NCI-H526 (cell line): ENCODE measurements around the gene SH2D6.
"Not testable (repeated sequence)": the region's sequence is repeated elsewhere in the genome, so short reads cannot be mapped to it uniquely, and the experiment has no call there.

Experiments
- DNase-seq, 2 experiments: peaks; one replicate each; lab custom pipeline; 2025; lab: John Stamatoyannopoulos, UW

The SH2D6 gene

DNA sequence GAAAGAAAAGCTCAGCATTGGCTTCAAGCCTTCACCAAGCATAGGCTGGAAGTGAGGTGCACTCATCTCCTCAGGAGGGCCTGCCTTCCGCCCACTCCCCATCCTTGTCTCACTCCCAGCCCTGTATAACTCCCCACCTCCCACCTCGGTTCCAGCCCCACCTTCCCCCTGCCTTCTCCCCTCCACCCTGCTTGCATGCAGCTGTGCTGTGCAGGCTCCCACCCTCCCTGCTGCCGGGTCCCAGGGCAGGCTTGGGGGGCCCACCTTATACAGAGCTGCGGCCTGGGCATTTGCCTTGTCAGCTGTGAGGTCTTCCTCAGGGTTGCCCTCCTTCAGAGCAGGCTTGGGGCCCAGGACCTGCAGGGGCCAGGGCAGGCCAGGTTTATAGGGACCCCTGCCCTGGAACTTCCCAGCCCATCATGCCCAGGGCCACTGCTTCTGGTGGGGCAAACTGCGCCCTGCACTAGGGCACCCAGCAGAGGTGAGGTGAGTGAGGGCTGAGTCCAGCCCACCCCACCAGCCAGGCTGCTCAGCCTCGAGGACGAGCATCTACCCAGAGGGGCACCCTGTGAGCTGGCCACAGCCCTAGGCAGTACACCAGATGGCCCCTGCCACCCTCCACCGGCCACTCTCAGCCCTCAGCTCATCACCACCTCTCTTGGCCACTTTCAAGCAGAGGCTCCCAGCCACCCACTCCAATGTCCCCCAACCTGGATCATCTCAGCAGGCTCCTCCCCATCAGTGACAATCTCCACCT, 19.9 kb upstream of the SH2D6 start:
- no peak for DNase-seq

DNA sequence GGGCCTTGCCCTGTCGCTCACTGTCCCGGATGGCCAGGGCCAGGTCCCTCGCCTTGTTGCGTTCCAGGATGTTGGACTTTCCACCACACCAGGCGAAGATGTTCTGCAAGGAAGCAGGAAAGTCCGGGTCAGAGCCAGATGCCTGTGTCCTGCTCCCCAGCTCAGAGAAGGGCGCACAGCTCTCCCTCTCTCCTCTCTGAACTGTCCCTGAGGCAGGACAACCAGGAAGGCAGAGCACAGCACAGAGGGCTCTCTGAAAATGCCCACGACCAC, 19.4 kb upstream of the SH2D6 start:
- DNase-seq, result no peak

DNA sequence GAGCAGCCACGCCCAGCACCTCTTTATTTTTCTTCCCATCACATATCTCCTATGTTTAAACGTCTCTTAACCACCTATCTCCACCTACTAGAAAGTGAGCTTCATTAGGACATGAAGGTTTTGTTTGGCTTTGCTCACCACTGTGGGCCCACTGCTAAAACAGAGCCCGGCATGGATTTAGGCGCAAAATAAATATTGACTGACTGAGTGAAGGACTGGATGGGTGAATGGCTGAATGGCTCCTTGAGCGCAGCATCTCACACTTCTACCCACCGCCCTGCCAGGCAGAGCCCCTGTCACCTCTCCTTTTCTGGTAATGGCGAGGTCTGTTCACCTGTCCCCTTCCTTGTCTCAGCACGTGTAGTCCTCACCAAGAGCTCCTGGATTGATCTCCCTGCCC, 18.5 kb upstream of the SH2D6 start:
- DNase-seq, result no peak

DNA sequence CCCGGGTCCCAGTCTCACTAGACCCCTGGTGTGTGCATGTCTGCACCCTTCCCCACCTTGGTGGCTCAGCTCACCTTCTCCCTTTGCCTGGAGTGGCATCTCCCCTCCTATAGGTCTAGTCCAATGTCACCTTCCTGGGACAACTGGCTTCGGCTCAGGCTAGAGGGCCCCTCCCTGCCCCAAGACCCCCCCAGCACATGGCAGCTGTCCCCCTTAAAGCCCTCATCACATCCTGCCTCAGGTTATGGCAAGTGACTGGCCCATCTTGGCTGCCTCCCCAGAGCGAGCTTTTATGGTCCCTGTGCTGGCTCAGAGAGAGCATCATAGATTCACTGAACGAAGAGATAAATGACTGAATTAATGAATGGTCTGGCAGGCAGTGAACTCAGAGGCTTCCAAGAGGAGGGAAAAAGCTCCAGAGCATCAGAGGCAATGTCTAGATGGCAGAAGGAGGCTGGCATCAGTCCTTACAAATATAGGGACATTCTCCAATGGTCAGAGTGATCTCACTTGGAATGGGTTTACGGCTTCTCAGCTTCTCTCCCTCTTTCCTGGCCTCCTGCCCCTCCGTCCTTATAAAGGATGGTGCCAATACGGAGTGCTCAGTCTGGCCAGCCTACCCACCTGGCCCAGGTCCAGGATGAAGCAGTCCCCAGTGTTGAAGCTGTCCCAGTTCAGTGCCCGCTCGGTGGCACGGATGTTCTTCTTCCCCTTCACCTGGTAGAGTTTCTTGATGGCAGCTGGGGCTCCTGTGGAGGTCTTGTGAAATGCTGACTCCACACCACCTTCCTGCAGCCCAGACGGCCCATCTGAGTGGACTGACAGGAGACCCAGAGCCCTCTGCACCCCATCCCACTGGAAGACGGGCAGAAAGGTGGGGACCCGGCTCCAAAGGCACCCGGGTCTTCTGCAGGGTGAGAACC, 17.7 kb upstream of the SH2D6 start:
- DNase-seq, result no peak

DNA sequence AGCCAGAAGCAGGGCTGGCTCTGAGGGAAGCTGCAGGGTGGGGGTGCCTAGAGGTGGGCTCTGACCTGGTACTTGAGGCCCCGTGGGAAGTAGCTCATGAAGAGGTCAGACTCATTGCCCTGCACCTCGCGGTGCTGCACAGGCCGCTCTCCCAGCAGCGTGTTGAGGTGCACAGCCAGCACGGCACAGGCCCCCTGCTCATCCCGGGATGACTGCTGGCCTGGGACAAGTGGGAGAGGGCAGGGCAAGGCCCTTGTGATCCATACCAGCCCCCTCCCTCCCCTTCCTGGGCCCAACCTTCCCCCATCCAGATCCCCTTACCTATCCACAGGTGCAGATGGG, 17.1 kb upstream of the SH2D6 start:
- DNase-seq, result no peak

DNA sequence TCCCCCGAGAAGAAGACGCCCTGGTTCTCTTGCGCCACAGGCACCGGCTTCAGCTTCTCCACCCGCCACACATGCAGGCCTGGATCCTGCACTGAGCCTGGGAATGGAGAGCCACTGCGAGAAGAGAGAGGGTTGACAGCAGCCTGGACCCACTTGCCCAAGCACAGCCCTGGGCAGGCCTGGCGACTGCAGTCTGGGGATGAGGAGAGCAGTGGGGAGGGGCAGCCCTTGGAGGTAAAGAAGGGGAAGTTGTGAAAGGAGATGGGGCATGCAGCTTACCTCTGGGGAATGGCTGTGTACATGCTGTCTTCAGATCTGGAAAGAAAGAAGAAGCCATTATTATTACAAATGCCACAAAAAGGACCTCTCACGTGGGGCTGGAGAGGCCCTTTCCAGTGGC, 16.7 kb upstream of the SH2D6 start:
- no peak for DNase-seq

DNA sequence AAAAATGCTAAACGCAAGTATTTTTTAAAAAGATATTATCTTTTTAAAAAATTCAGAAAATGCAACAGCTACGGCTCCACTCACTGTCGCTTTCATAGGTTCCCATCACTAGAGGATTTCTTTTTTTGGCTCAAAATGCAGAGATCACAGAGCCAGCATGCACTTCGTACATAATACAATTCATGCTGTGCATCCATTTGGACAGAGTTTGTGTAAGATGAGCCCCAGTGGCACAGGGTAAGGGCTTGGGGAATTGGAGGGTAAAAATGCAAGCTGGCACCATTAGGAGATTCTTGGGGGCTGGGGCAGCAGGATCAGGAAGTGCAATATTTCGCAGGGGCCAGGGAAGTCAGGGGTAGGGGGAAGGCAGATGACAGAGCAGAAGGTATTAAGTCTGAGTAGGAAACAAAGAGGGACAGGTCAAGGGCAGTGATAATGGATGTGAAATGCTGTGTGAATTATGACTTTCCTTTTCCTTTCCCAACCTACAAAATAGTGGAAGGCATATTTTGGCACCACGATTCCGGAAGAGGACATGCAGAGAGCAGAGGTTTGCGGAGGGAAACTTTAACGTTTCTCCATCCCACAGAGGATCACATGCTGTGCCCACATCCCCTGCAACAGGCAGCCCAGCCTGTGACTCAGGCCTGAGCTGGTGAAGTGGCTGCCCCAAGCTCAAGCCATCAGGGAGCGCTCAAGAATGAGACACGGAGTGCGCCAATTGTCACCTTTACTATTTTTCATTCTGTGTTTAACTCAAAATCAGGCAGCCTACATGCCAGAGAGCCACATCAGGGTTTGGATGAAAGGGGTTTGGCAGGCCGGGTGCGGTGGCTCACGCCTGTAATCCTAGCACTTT, 13.1 kb upstream of the SH2D6 start:
- no peak for DNase-seq

DNA sequence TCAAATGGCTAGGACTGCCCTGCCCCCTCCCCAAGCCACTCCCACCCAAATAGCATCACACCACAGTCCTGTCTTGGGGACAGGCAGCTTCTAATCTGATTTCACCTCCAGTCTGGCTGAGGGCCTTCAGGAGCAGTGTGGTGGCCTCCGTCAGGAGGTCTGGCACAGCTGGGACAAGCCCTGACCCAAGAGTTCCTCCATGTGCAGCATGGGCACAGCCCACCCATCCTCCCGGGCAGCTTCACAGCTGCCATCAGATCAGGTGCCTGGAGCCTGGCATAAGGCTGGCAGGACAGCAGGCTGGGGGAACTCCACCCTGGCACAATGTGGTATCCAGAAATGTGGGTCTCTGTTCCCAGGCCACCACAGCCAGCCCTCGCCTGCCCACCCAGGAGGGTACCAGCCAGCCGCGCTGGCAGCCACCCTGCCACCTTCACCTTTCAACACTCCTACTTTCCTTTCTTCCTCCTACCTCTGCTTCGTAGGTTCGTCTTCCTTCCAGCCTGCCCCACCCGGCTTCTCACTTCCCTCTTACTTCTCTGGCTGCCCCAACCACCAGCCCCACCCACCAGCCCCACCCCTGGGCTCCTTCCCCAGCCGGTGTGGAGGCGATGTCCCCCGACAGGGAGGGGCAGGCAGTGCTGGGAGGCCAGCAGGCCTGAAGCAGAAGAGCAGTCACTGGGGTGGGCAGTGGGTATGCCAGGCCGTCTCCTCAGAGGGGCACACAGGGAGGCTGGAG, 8.5 kb upstream of the SH2D6 start, which contains the start of gene CAPG:
Gene CAPG (minus strand): TSS at position 522 of the 739 bp plus-strand sequence. CDS start 8,221 bp downstream, outside the sequence.
- no peak for DNase-seq

DNA sequence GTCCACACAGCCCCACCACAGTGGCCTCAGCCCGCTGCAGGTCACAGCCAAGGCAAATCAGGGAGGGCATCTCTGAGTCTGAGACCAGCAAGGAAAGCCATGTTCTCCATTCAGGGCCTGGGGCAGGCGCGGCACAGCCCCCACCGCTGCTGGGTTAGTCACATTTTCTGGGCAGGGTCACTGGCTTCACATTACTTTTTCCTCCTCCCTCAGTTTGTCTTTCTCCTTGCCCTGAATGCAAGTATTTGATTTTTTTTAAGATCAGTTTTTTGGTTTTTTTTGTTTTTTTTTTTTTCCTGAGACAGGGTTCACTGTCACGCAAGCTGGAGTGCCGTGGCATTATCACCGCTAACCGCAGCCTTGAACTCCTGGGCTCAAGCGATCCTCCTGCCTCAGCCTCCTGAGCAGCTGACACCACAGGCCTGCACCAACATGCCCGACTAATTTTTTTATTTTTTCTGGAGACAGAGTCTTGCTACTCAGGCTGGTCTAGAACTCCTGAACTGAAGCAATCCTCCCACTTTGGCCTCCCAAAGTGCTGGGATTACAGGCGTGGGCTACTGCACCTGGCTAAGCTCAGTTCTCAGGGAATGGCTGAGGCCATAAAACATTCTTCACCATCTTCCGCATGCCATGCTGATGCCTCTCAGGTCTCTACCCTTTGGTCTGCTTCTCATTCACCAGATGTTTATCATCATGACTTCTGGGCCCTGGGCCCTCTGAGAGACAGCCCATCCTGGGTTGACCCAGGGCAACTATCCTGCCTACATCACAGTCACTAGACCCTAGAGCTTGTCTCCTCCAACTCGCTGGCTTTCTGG, 7.7 kb upstream of the SH2D6 start:
- DNase-seq, result no peak

DNA sequence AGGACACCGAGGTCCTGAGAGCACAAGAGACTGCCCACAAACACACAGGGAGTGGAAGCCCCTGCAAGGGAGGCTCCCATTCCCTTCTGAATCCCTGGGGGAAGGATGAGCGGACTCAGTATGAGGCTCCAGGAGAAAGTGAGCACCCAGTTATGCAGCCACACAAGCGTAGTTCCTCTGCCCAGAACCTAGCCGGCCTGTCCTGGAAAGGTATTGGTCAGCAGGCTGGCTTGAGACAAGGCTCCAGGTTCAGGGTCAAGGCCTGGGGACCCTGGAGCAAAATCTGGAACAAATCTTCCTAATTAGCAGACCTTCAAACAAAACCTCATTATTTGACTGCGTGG, 7.1 kb upstream of the SH2D6 start:
- no peak for DNase-seq

DNA sequence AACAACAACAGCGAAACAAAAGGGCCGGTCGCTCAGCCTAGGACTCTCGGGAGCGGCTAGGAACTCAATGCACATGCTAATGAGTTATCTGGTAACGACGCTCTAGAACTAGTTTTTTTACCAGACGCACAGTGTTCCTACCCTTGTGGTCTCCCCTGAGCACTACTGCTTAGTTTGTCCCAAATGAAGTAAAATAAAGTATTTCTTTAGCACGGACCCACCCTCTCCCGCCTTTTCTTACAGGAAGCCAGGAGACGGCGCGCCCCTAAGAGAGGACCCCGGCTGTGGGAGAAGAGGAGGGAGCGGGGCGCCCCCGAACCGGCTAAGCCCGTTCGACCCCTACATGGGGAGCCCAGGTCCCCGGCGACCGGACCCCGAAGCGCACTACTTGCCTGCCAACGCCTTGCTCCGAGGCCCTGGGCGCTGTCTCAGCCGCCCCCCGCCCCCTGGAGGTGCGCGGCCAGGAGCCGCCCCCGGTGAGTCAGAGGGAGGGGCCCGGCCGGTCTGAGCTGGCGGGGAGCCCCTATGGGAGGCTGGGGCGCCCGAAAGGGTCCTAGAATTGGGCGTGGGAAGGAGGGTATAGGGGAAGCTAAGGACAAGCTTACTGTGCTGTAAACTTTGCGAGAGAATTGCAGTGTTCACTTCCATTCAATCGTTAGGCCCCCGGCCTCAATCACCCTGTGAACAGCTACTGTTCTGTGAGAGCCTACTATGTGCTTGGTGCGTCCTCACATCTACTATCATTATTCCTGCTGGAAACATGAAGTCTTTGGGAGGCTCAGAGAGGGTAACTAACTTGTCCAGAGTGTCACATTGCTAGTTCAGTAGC, 4.7 kb upstream of the SH2D6 start:
- no peak for DNase-seq

DNA sequence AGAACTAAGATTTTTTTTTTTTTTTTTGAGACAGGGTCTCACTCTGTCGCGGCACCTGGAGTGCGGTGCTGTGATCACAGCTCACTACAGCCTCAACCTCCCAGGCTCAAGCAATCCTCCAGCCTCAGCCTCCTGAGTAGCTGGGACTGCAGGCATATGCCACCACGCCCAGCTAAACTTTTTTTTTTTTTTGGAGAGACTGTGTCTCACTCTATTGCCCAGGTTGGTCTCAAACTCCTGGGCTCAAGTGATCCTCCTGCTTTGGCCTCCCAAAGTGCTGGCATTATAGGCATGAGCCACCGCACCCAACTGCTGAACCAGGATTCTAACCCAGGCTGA, 4.1 kb upstream of the SH2D6 start:
- DNase-seq, result not testable (repeated sequence)

DNA sequence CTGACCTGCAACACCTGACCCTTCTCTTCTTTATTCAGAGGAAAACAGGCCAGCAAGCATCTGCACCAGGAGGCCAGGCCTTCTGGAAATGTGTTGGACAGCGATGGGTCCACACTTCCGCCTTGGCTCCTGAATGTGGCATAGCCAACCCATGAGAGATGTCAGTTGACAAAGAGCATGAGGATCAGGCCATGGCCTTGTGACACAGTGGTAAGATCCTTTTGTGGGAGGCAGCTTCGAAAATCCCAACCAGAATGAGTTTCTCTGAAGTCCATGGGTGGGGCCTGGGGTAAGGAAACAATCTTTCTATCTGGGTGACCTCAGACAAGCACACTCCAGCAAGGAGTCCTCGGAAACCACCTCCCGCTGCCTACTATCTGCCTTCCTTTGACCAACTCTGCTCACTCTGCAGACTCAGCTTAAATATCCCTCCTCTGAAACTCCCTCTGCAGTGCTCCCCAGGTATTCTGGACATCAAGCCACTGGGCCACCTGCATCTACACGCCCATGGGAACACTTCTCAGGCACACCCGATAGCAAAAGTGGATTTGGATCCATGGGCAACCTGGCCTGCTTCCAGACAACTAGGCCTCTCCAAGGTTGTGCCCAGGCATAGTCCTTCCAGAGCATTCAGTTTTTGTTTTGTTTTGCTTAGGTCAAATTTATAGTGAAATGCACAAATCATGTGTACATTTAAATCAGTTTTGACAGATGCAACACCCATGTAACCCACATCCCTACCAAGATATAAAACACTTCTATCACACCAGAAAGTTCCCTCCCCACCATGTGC, 3.6 kb upstream of the SH2D6 start:
- no peak for DNase-seq

DNA sequence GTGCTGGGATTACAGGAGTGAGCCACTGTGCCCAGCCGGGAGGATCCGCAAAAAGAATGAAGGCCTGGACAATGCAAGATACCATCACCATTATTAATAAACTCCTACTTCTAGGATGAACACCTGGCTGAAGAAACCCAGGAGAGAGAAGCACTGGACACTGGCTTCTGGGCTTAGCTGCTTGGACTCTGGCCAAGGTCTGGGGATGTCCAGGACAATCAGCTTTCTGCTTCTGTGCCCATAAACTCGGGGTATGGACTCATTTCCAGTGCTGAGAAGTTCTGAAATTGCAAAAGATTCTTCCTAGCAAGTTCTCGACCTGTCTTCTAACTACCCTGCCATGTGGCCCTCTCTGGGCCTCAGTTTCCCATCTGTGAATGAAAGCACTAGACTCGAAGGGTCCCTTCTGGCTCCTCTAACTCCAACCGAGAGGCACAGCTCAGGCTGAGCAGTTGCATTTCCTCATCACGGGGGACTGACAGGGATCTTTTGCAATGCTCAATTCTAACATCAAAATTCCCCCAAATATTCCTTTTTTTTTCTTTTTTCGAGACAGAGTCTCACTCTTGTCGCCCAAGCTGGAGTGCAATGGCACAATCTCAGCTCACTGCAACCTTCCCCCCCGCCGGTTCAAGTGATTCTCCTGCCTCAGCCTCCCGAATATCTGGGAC, 2.4 kb upstream of the SH2D6 start:
- DNase-seq, result no peak

DNA sequence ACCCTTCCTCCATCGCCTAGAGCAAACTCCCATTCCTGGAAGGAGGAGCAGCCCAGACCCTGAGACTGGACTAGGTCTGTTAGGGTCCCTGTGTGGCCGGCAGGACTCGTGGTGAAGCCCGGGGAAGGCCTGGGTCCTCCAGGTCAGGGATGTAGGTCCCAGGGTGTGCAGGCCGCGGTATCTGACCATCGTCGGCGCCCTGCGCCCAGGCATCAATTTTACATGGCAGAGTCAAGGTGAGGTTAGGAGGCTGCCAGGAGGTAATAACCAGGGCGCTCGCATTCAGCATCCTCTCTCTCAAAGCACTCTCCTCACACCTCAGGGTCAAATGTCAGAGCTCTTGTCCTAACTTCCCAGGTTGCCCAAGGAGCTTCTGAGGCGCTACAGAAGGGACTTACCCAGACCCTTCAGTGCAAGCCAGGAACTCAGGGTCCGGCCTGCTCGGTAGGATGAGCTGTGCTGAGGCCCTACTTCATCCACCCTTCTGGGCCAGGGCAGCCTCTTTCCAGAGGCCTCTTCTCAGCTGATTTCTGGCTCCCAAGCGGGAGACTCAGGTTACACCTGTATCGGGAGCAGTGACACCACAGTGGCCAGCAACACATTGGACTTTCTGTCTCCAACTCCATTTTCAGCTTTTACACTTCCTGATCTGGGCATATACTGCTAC, 628 bp downstream of the SH2D6 start:
- peak in 1 of 2 experiments; percentile 26 for DNase-seq

DNA sequence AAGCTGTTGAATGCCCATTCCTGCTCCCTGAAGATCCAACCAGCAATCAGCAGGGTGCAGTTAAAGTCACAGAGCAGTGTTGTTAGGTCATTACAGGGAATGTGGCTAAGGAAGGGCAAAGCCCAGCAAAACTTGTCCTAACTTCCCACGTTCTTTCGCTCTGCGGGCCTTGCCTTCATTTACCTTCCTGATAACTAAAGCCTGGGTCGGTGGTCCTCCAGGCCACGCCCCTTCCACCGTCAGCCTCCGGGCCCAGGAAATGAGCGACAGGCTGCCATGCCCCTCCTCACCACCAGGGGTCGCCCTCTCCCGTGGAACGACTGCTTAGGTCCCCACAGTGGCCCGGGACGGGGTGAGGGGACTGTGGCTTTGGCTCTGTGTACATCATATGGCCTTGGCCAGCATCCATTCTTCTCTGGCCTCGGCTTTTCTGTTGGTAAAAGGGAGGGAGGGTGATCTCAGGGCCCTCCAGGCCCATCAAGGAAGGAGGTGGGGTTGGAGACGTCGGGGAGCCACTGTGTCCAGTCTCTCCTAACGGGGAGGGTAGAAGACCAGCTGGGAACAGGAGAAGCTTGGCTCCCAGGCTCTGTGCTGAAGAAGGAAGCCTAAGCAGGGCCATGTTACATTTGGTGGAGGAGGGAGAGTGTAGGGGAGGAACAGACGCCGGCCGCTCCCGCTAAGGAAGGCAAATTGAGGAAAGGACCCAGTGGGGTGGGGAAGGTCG, 2.2 kb downstream of the SH2D6 start:
- peak; percentile 74 to 94 for DNase-seq

DNA sequence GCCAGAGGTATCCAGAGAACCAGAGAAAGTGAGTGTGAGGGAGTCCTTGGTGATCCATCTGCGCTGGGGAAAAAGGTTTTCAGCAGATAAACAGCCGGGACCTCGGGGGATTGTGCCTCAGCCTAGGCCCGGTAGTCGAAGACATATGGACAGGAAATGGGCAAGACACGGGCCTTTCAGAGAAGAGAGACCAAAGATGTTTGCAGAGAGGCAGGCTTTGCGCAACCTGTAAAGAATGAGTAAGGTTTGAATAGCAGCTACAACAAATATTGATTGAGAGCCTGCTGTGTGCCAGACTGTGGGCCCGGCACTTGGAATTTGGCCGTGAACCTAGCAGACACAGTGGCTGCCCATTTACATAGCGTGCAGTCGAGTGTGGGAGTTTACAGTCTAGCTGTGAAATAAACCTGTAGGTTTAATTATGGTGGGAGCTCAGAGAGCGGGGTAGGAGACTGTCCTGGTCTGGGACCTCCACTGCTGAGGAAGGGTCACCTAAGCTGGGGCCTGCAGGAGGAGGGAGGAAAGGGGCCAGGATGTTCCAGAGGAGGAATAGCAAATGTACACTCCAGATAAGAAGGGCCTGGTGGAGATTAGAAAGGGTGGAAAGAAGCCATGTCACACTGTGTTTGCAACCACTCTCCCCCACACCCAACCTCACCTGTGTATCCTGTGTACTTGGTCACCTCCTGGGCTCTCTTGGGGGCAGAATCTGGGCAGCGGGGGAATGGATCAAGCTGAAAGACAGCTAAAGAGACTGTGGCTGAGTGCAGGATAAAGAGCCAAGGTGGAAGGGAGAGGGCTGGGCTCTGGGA, 3.0 kb downstream of the SH2D6 start:
- DNase-seq, result peak; percentile 47 to 73
